Measurements from ENCODE around the gene ELFN2. TPM values are rescaled to one million over a fixed set of nuclear protein-coding genes. Genes with fewer than 3 reads are reported as not detected.
A peak's percentile ranks its signal among the peaks of the same experiment; 100 is the strongest.

ELFN2 gene
- total and polyA plus RNA-seq, 2 of the 13 experiments (the other 11 are each of a cell fraction or from before 2014, with no cell fraction given), result 0.01 TPM; not detected in 1

DNA sequence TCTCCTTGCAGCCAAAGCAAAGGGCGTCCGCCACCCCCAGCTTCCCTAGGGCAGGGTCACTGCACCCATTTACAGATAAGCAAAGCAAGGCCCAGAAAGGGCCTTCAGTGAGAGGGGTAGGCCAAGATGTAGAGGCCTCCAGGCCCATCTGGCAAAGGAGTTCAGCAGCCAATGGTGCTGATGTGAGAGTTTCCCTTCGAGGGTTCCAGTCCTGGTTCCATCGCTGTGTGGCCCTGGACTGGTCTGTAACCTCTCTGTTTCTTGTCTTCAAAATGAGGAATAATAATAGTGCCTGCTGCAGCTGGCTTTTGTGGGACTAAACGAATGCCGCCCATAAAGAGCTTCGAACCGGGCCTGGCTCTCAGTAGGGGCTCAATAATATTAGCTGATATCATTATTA, 4.0 kb downstream of the ELFN2 start:
- TF ChIP-seq ZNF766 (CRISPR knock-in tag; IDR thresholded peaks at IDR 0.05; ENCODE audit: borderline replicate concordance) (no peak), ZNF768 (CRISPR knock-in tag; IDR thresholded peaks at IDR 0.05) (peak; percentile 91)
- ChIA-PET CTCF (ENCODE audit: low intra/inter-chr PET ratio, low total read pairs) (no interaction called here), POLR2A (no interaction called here)
- H3K4me3 ChIP-seq (replicated peaks in 1 of 3; ENCODE audit: insufficient read depth in 1 of 3, low read depth in 2 of 3, low read length in 3 of 3), result no peak overlapping the region
- 17% methylated on average over 6 of the region's 8 CpGs for whole genome bisulfite sequencing (ENCODE audit: low lambda C conversion rate)
- no peak overlapping the region for H3K27ac ChIP-seq (ENCODE audit: extremely low read length, insufficient read depth, low read length)
- H3K4me2 ChIP-seq (ENCODE audit: low read depth, low read length), result no peak overlapping the region
- H3K9ac ChIP-seq (ENCODE audit: insufficient read depth, low read depth, low read length), result no peak overlapping the region
- H2AFZ ChIP-seq (ENCODE audit: low read length), result no peak overlapping the region
- FAIRE-seq (no peak), ATAC-seq (no peak), DNase-seq (ENCODE audit: low spot score) (no peak)
- no peaks in the 10 kb centered on the region for H3K79me2 ChIP-seq (ENCODE audit: insufficient read depth, low read length)
- H3K27me3 ChIP-seq (ENCODE audit: control insufficient read depth in 1 of 2, insufficient read depth in 2 of 2, low read length in 2 of 2), result peaks cover 11 to 65% of the 10 kb centered on the region in 2 experiments
- H3K9me3 ChIP-seq (ENCODE audit: low read length), result no peaks in the 10 kb centered on the region
- no peaks in the 10 kb centered on the region for H3K4me1 ChIP-seq (ENCODE audit: insufficient read depth, low read length)
- no peaks in the 10 kb centered on the region for H3K36me3 ChIP-seq (replicated peaks in 1 of 2; ENCODE audit: control insufficient read depth in 1 of 2, insufficient read depth in 2 of 2, low read length in 2 of 2)
- peaks cover under 1% of the 10 kb centered on the region; the same call in 1 of the 2 replicates for H4K20me1 ChIP-seq (ENCODE audit: insufficient read depth, low read length)
- intact Hi-C loops (cut with micrococcal nuclease; ENCODE audit: unreplicated experiment) (no loop called here), in situ Hi-C loops (cut with HindIII; ENCODE audit: extremely low pct_ligation_motif_present, low pct_unique_long_range_greater_than_20kb) (no loop called here)
- no TSS peak for BruUV-seq (replicated peaks)

DNA sequence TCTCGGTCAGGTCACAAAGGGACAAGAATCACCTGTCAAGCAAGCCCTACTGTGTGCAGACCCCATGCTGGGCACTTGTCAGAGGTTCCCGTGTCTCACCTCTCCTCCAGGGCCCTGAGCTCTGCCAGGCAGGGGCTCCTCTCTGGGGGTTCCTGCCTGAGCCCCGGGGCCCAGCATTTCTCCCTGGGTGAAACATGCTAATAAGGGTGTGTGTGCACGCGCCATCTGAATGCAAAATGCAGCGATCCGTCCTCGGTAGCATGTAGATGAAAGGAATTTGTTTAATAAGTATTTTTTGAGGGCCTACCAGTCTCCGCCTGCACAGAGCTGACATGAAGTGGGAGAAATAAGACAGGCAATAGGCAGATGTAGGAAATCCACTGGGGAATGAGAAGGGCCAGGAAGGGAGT, 5.8 kb downstream of the ELFN2 start:
- Histone ChIP-seq H3K9me3 (ENCODE audit: low read length) (no peaks in the 10 kb centered on the region), H3K27me3 (ENCODE audit: control insufficient read depth in 1 of 2, insufficient read depth in 2 of 2, low read length in 2 of 2) (peaks cover 7 to 60% of the 10 kb centered on the region in 2 experiments; a peak in 4 of 5 replicates), H3K4me3 (replicated peaks in 1 of 3; ENCODE audit: insufficient read depth in 1 of 3, low read depth in 2 of 3, low read length in 3 of 3) (no peak overlapping the region), H3K4me2 (ENCODE audit: low read depth, low read length) (no peak overlapping the region), H3K27ac (ENCODE audit: extremely low read length, insufficient read depth, low read length) (no peak overlapping the region), H3K79me2 (ENCODE audit: insufficient read depth, low read length) (no peaks in the 10 kb centered on the region), H2AFZ (ENCODE audit: low read length) (no peak overlapping the region), H3K9ac (ENCODE audit: insufficient read depth, low read depth, low read length) (no peak overlapping the region), H3K36me3 (replicated peaks in 1 of 2; ENCODE audit: control insufficient read depth in 1 of 2, insufficient read depth in 2 of 2, low read length in 2 of 2) (no peaks in the 10 kb centered on the region), H4K20me1 (ENCODE audit: insufficient read depth, low read length) (no peaks in the 10 kb centered on the region), H3K4me1 (ENCODE audit: insufficient read depth, low read length) (no peaks in the 10 kb centered on the region)
- POLR2A ChIA-PET, result no interaction called here
- ATAC-seq, result no peak
- no peak for FAIRE-seq
- in situ Hi-C loops (cut with HindIII; ENCODE audit: extremely low pct_ligation_motif_present, low pct_unique_long_range_greater_than_20kb) (no loop called here), intact Hi-C loops (cut with micrococcal nuclease; ENCODE audit: unreplicated experiment) (no loop called here)
- no TSS peak for BruUV-seq (replicated peaks)
- WGBS (ENCODE audit: low lambda C conversion rate), result 68% methylated on average over 9 of the region's 9 CpGs
- DNase-seq (ENCODE audit: low spot score), result no peak
- CTCF ChIA-PET (ENCODE audit: low intra/inter-chr PET ratio, low total read pairs), result no interaction called here
- TF ChIP-seq, protein P1, sequence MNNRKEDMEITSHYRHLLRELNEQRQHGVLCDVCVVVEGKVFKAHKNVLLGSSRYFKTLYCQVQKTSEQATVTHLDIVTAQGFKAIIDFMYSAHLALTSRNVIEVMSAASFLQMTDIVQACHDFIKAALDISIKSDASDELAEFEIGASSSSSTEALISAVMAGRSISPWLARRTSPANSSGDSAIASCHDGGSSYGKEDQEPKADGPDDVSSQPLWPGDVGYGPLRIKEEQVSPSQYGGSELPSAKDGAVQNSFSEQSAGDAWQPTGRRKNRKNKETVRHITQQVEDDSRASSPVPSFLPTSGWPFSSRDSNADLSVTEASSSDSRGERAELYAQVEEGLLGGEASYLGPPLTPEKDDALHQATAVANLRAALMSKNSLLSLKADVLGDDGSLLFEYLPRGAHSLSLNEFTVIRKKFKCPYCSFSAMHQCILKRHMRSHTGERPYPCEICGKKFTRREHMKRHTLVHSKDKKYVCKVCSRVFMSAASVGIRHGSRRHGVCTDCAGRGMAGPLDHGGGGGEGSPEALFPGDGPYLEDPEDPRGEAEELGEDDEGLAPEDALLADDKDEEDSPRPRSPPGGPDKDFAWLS (CRISPR knock-in tag; IDR thresholded peaks at IDR 0.05; ENCODE audit: borderline replicate concordance), result no peak
- TF ChIP-seq, protein P2, sequence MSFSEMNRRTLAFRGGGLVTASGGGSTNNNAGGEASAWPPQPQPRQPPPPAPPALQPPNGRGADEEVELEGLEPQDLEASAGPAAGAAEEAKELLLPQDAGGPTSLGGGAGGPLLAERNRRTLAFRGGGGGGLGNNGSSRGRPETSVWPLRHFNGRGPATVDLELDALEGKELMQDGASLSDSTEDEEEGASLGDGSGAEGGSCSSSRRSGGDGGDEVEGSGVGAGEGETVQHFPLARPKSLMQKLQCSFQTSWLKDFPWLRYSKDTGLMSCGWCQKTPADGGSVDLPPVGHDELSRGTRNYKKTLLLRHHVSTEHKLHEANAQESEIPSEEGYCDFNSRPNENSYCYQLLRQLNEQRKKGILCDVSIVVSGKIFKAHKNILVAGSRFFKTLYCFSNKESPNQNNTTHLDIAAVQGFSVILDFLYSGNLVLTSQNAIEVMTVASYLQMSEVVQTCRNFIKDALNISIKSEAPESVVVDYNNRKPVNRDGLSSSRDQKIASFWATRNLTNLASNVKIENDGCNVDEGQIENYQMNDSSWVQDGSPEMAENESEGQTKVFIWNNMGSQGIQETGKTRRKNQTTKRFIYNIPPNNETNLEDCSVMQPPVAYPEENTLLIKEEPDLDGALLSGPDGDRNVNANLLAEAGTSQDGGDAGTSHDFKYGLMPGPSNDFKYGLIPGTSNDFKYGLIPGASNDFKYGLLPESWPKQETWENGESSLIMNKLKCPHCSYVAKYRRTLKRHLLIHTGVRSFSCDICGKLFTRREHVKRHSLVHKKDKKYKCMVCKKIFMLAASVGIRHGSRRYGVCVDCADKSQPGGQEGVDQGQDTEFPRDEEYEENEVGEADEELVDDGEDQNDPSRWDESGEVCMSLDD (CRISPR knock-in tag; IDR thresholded peaks at IDR 0.05; ENCODE audit: borderline replicate concordance), result no peak
- TF ChIP-seq, protein P3, sequence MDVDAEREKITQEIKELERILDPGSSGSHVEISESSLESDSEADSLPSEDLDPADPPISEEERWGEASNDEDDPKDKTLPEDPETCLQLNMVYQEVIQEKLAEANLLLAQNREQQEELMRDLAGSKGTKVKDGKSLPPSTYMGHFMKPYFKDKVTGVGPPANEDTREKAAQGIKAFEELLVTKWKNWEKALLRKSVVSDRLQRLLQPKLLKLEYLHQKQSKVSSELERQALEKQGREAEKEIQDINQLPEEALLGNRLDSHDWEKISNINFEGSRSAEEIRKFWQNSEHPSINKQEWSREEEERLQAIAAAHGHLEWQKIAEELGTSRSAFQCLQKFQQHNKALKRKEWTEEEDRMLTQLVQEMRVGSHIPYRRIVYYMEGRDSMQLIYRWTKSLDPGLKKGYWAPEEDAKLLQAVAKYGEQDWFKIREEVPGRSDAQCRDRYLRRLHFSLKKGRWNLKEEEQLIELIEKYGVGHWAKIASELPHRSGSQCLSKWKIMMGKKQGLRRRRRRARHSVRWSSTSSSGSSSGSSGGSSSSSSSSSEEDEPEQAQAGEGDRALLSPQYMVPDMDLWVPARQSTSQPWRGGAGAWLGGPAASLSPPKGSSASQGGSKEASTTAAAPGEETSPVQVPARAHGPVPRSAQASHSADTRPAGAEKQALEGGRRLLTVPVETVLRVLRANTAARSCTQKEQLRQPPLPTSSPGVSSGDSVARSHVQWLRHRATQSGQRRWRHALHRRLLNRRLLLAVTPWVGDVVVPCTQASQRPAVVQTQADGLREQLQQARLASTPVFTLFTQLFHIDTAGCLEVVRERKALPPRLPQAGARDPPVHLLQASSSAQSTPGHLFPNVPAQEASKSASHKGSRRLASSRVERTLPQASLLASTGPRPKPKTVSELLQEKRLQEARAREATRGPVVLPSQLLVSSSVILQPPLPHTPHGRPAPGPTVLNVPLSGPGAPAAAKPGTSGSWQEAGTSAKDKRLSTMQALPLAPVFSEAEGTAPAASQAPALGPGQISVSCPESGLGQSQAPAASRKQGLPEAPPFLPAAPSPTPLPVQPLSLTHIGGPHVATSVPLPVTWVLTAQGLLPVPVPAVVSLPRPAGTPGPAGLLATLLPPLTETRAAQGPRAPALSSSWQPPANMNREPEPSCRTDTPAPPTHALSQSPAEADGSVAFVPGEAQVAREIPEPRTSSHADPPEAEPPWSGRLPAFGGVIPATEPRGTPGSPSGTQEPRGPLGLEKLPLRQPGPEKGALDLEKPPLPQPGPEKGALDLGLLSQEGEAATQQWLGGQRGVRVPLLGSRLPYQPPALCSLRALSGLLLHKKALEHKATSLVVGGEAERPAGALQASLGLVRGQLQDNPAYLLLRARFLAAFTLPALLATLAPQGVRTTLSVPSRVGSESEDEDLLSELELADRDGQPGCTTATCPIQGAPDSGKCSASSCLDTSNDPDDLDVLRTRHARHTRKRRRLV (CRISPR knock-in tag; IDR thresholded peaks at IDR 0.05), result no peak
- TF ChIP-seq MYNN (CRISPR knock-in tag; IDR thresholded peaks at IDR 0.05; ENCODE audit: low read depth), result no peak
- no peak for TF ChIP-seq ATF7-NPFF (CRISPR knock-in tag; IDR thresholded peaks at IDR 0.05; ENCODE audit: low read depth)
- no peak for TF ChIP-seq ZNF138 (CRISPR knock-in tag; IDR thresholded peaks at IDR 0.05; ENCODE audit: low read depth)
- no peak for TF ChIP-seq CENPT (CRISPR knock-in tag; IDR thresholded peaks at IDR 0.05; ENCODE audit: low read depth)

Measured in HepG2 (cell line).